GM18507 (cell line): ENCODE results near the gene ERFE.
"Not testable (repeated sequence)": the region's sequence is repeated elsewhere in the genome, so short reads cannot be mapped to it uniquely, and the experiment has no call there.

ENCODE experiments used
- DNase-seq: peaks from one replicate; pipeline ENCODE4 v3.0.0; 2011; ENCODE audit warnings: low read depth; ENCODE audit not compliant: insufficient read length; ENCODE audit errors: extremely low spot score
- FAIRE-seq: peaks from 2 replicates; lab custom pipeline; 2011; peaks lifted over from hg19 to GRCh38; lab: Jason Lieb, UNC

The ERFE gene

DNA sequence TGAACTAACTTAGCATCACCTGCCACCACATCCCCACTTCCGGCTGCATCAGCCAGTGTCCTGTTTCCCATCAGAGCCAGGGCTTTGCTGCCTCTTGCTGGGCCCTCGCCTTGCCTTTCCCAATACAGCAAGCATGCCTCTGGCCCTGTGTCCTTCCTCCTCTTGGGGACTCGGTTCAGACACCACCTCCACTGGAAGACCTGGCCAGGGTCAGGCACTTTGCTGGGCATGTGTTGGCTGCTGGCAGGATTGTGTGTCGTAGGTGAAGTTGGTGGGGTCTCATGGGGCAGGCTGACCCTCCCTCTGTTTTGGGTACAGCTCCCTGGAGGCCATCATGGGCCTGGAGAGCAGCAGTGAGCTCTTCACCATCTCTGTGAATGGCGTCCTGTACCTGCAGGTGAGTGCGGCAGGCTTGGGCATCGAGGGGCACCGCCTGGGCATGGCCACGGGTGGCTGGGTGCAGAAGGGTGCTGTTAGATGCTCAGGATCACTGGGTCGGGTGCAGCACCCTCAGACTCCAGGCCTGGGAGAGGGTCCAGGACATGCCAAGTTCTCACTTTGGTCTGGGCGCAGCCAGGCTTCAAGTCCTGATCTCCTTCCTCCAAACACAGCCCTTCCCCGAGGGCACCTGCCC, 6.6 kb downstream of the ERFE start:
- DNase-seq (no peak), FAIRE-seq (no peak)

DNA sequence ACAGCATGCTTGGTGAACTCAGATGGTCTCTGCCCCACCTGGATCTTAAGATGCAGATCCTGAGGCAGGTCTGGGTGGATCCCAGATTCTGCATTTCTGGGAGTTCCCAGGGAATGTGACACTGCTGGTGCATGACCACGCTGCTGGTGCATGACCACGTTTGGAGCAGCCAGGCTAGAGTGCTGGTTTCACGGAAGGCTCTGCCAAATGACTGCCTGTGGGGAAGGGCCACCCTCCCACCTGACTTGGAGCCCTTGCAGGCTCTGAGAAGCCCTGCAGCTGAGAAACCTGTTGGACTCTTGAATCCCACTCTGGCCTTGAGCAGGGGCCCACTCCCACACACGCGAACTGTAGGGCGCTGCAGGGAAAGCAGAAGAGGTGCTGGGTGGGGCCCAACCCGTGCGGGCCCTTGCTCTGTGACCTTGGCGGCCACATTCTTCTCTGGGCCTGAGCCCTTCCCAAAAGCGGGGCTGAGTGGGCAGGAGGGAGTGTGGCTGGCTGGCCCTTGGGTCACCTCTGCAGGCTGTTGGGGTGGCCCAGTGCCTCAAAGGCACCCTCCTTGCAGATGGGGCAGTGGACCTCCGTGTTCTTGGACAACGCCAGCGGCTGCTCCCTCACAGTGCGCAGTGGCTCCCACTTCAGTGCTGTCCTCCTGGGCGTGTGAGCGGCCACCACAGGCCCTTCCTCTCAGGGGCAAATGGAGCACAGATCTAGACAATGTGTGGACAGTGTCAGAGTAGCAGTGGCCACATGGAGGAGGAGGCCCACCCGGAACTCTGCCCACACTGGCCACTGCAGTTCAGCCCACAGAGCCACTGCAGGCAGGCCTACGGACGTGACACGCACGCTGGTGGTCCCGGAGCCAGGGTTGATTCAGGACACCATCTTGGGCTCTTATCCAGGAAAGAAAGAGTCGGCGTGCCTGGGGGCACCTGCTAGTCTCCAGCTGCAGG, 7.9 kb downstream of the ERFE start:
- DNase-seq, result no peak
- FAIRE-seq, result no peak

DNA sequence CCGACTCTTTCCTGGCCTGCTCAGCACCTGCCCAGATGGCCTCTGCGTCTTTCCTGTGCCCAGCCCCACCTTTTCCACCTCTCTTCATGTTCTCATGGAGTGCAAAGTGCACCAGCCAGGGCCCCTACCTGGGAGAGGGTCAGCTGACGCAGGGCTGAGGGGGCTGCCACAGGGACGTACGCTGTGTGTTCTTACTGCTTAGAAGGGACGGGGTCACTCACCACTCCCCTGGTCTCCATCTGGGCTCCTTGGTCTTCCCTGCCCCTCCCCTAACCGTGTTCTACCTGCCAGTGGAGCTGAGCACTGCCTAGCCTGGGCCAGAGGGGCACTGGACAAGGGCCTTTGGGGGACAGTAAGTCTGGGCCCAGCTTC, 8.6 kb downstream of the ERFE start:
- FAIRE-seq (no peak), DNase-seq (no peak)

DNA sequence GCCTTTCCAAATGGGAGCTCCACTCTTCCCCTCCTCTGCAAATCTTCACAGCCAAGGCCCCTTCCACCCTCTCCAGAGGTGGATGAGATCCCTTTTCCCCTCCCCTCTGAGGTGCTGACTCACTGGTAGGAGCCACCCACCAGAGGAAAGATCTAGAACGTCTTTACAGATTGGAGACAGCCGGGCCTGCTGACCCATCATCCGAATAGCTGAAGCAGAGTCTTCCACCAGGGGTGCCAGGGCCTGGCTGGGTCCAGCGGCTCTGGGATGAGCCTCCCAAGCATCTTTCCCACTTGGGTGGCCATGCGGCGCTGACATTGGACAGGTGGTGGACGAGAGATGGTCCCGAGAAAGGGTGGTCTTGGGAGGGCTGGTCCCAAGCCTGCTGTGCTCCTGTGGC, 9.0 kb downstream of the ERFE start:
- DNase-seq, result no peak
- no peak for FAIRE-seq

DNA sequence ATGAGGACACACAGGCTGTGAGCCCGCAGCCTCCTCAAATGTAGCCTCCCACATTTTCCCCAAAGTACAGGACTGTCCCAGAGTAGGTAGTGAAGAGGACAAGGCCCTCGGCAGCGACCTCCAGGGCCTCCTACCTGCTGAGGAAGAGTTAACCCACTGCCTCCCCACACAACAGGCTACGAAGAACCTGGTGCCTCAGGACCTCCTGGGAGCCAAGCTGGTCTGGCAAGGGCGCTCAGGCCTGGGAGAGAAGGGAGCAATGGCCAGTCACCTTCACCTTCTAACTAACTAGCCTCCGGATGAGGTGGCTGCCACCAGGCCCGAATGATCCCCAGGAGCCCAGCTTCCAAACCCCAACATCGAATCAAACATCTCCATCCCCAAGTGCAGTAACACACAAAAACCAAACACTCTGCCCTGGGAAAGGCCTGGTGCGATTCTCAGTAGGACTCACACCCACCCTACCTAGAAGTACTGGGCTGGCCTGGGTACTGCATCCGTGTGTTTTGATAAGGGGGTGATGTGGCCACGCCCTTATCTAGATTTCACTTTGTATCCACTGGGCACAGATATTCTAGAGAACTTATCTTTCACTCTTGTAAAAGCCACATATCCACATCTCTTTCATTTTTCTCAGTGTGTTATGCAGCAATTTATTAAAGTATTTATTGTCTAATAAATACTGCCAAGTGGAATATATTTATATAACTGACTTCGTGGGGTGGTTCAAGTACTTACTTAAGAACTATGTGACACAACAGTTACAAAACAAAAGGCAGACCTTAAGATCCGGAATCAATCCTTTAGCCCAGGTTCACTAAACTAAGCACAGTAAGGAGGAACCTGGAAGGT, 9.7 kb downstream of the ERFE start:
- no peak for DNase-seq
- no peak for FAIRE-seq

DNA sequence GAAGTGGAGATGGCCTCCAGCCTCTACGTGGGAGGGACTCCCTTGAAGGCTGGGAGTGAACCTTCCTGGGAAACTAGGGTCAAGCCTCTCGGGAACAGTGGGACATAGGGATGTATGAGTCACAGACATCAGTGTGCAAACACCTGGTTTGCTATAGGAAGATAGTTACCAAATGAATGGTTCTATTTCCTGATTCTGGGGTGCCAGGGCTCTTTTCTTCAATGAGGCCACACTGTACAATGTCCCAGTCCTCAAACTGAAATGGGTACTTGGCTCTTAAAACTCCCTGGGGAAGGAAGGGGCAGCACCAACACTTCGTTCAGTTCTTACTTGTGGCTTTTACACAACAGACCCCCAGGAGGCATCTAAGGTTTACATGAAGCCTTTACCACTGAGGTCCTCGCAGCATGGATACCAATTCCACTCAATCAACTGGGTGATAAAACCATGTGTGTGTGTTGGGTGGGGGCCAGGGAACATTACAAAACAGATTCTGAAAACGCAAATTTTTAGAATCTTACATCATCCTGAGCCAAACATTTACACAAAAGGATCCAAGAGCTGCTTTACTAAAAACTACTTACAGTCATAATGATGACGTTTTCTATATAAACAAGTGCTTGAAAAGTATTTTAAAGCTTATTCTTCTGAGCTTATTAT, 10.4 kb downstream of the ERFE start:
- FAIRE-seq, result no peak

DNA sequence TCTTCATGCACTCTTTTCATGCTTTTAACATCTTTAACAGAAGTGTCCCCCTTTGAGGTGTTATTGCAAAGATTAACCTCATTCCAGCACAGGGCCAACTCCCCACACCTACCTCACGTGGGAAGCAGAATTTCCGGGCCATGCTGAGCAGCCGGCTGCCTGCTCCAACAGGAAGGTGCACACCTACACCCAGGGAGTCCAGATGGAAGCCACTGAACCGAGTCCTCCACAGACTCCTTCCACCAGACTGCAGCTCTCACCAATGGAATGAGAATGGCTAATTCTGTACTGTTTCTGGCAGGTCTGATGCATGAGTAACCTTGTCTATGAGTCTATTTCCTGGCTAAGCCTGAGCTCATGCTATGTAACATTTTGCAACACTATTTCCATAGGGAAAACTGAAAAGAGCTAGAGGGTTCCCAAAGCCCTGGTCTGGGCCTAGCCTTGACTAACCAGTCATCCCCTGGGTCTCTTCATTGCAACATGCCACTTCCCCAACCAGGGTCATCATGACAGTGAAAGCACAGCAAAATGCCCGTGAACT, 11.0 kb downstream of the ERFE start:
- FAIRE-seq (no peak), DNase-seq (no peak)

More for the DNA sequence above, 10.4 kb downstream of the ERFE start:
- DNase-seq, result no peak

DNA sequence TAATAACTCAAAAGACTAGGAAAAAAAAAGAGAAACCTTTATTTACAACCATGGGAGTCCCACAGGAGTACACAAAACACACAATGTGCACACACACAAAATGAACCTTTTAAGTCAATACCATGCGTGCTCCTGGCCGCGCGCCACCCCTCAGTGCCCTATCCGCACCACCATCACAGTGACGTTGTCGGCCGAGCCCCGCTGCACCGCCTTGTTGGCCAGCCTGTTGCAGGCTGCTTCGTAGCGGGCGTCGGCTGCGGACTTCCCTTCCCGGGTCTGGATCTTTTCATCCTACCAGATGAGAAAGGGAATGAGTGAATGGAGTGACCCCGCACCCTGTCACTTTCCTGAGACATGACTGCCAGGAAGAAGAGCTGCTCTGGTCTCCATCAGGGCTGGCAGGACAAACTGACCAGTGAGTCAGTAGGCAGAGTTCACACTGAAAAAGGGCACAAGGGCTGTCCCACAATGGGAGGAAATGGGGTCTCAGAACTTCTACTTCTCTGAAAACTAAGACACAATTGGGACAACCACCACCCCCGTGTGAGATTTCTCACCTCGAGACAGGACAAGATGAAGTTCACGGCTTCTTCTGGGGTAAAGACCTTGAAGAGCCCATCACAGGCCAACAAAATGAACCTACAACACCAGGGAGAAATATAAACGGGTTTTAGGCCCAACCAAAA, 11.8 kb downstream of the ERFE start:
- DNase-seq (no peak), FAIRE-seq (no peak)

DNA sequence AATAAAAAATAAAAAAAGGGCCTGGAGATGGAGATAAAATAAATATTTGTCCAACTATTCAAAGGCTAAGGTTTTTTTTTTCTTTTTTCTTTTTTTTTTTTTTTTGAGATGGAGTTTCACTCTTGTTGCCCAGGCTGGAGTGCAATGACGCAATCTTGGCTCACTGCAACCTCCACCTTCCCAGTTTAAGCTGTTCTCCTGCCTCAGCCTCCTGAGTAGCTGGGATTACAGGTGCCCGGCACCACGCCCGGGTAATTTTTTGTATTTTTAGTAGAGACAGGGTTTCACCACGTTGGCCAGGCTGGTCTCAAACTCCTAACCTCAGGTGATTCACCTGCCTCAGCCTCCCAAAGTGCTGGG, 12.3 kb downstream of the ERFE start:
- not testable (repeated sequence) for FAIRE-seq, DNase-seq

DNA sequence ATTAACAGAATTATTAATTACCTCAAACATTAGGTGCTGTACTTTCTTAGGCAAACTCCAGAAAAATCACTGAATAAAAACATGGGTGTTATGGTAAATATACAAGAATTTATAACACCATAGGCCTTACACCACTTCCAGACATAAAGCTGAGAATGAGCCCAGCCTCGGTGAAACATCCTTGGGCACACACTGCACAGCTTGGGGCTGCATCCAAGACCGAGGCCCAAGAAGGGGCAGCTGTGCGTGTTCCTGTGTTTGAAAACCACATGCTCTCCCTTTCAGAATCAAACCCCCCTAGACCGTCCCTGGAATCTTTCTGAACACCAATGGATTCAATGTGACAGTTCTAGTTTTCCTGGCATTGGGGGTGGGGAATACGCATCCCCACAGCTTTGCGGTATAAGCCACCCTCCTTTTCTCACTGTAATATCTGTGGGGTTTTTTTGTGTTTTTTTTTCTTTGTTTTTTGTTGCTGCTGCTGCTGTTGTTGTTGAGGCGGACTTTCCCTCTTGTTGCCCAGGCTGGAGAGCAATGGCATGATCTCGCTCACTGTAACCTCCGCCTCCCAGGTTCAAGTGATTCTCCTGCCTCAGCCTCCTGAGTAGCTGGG, 12.9 kb downstream of the ERFE start:
- FAIRE-seq, result no peak
- DNase-seq, result no peak

DNA sequence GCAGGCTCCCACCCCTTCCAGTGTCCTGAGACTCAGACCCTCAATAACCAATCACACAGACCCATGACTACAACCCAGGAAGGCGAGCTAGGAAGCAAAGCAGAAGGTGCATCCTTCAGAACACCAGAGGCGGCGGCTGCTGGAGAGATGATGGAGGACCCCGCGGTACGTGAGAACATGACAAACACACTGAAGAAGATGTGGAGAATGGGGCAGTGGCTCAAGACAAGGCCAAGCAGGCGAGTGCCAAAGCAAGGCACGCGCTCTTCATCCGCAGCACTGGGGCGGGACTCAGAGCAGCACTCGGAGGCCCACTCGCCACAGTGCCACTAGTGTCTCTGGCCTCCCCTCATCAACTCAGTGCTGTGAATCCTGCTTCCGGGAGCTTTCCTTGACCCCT, 13.7 kb downstream of the ERFE start:
- DNase-seq (no peak), FAIRE-seq (no peak)

DNA sequence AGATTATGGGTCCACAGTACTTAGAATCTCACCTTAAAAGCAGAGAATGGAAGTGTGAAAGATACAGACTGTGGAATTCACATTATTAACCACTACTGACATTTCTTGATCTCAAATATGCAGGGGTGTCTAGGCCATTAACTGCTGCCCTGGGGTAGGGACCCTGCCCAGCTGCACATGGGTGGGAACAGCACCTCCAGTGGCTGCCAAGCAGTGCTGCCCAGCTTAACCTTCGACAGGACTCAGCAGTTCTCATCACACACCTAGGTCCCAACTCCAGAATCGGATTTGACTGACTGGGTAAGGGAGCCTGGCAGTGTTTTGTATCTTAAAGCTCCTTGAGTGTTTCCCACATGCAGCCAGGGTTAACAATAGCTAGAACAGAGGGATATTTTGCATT, 14.9 kb downstream of the ERFE start:
- FAIRE-seq, result no peak
- no peak for DNase-seq

DNA sequence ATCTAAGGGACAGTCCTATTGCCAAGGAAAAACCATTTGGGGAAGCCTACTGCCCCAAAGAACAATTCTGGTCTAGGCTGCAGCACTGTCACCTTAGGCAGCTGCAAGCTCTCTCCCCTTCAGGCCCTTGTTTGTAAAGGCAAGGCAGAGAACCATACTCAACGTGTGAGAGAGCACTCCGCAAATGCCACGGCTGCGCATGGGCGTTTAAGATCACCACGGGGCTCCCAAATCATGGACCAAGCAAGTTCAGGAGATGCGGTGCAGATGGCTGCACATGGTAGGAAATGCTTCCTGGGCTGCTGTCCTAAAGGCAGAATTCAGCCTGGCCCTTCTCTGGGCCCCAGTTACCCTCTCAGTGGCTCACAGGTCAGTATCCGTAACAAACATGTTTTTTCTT, 15.5 kb downstream of the ERFE start:
- DNase-seq (no peak), FAIRE-seq (no peak)

DNA sequence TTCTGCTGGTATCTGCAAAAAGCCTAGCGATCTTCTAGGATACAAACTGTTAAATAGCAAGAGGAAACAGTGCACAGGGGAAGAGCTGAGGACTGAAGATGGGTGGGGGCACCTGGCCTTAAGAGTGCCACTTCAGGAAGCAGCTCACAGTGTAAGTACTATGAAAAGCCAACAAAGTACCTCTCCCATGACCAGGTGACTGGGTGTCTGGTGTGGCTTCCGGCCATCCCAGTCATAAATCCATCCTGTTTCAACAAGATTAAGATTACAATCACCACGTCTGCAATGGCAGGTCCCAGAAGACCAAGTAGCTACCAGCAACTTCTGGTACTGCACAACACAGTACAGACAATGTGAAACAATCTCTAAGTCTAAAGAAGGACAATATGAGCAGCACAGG, 15.9 kb downstream of the ERFE start:
- FAIRE-seq (no peak), DNase-seq (no peak)

DNA sequence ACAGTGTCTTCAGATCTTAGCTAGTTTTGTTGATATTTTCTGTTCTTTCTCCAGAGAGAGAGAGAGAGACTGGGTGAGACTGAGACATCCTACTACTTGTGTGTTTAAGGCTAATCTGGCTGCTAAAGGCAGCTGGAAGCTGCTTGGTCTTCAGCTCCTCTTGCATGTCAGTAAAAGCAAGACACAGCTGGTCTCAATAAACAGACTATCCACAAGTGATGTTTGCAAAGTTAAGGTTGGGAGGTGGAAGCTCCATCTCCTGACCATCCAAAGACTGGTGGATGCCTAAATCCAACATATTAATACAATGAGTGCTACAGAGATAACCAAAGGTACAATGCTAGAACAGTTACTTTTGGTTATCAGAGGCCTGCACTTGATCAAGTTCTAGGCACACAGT, 17.8 kb downstream of the ERFE start:
- FAIRE-seq (no peak), DNase-seq (no peak)

DNA sequence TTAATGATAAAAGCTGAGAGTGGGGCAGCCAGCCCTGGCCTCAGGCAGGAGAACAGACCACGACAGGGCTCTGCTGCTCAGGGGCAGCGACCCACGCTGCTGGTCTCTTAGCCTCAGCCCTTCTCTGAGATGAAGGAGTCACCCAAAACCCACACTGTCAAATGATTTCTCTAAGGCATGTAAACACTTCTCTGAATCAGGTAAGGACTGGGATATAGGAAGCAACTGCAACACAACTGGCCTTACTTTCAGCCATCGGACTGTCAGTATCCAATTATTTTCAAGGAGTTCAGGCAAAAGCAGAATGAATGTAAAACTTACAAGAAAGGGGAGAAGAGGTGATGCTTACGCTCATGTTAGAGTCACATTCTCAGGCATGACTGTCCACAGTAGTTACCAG, 21.8 kb downstream of the ERFE start:
- DNase-seq, result no peak
- FAIRE-seq, result no peak

DNA sequence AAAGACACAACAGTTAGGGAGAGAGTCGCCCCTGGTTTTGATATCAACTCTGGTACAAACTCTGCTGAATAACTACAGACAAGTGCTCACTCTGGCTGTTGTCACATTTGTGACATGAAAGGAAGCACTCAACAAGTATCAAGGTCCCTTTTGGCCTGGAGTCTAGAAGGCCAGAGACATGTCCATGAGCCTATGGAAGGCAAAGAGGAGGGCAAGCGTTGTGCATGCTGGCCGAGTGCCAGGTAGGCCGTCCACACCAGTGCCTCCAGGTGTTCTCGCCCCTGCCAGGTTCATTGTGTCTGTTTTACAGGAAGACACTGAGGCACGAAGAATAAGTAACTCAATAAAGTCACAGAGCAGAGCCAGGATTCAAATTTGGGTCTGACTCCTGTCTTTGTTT, 23.6 kb downstream of the ERFE start:
- DNase-seq, result no peak
- no peak for FAIRE-seq

DNA sequence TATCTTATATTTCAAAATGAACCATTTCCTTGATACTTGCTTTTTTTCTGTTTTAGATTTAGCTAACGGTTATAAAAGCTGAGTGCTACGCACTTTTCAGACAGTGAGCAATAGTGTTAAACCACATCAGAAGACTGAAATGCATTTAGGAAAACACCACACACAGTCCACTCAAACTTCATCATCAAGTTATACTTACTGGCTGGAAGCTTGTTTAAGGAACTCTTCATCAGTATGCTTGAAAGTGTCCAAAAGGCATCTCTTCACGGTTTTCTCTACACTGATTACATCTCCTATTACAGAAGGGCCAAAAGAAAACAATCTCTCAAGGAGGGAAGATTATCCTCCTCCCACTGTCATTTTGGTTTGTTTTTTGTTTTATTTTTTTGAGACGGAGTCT, 25.1 kb downstream of the ERFE start:
- no peak for DNase-seq
- no peak for FAIRE-seq
